SH-SY5Y (cell line): Measurements from ENCODE around the gene LDLRAD2.

ENCODE experiments used
- GATA2 ChIP-seq: IDR thresholded peaks from 2 replicates; pipeline ENCODE4 v1.6.1; 2011; ENCODE audit warnings: mild to moderate bottlenecking, low read depth, low read length
- GATA3 ChIP-seq: IDR thresholded peaks from 2 replicates; pipeline ENCODE4 v1.6.1; 2011; ENCODE audit warnings: low read depth, mild to moderate bottlenecking, low read length, moderate library complexity

The LDLRAD2 gene

DNA sequence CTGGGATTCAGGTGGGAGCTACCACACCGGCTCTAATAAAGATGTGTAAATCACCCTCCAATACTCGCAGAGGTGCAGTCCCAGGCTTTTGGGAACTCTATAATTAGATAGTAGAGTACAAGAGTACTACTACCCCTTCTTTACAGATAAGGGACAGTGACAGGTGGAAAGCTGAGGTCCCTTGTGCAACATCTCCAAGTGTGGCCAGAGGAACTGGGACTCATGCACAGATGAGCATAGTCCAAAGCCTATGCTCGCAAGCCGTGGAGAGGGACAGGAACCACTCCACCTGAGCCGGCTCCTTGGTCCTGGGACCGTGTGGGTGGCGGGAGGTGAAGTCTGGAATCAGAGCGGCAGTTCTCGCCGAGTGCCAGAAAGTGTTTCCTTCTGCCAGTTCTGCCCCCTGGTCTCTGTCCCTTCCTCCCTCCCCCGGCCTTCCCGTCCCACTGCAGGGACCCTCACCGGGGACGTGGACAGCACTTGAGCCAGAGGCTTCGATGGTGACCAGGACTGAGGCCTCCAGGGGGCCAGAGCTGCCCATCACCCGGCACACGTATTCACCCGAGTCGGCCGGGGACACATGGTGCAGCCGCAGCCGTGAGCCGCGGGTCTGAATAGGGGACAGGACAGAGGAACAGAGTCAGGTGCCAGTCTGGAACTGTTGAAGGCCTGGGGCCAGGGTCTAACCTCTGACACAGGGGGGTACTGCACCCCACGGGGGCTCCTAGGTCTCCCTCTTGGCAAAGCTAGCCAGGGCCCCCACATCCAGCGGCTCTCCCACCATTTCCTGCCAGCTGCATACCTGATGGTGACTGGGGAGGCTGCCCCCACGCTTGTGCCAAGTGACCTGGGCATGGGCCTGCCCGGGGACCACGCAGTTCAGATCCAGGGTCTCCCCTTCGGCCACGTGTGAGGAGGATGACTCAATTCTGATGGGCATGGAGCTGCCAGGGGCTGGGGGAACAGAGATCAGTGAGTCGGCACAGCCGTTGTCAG lies 33.9 kb downstream of the LDLRAD2 start:
- TF ChIP-seq GATA3 = no peak
- TF ChIP-seq GATA2 = no peak

DNA sequence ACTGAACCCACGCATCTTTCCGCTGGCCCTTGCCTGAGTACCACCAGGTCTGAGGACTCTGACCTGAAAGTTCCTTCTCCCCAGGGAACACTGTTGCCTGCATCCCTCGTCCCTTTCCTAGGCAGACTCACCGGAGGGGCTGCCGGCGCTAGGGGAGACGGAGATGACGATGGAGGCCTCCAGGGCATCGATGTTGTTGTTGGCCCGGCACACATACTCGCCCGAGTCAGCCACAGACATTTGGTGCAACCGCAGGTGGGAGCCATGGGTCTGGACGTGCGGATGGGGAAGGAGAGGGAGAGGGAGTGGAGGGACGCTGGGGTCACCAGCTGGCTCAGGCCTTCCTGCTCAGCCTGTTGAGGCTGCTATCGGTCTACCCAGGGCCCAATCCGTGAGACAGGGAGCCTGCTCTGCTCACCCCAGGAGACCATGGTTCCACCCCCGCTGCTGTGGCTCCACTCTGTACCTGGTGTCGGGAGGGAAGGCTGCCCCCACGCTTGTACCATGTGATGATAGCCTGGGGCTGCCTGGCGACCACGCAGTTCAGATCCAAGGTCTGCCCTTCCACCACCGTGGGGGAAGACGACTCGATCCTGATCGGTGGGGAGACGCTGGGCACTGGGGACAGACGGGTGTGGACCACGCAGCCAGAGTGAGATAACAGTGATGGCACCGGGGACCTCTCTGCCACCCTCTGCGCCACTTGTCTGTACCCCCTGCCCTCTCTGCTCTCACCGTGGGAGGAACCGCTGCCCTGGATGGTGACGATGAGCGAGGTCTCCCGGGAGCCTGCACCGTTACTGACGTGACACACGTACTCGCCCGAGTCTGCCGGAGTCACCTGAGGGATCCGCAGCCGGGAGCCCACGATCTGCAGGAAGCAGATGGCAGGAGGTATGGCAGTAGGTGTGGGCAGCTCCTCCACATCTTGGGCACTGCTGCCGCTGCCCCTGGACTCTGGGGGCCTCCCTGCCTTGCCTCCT lies 35.4 kb downstream of the LDLRAD2 start:
- TF ChIP-seq GATA2 (no peak), GATA3 (no peak)

DNA sequence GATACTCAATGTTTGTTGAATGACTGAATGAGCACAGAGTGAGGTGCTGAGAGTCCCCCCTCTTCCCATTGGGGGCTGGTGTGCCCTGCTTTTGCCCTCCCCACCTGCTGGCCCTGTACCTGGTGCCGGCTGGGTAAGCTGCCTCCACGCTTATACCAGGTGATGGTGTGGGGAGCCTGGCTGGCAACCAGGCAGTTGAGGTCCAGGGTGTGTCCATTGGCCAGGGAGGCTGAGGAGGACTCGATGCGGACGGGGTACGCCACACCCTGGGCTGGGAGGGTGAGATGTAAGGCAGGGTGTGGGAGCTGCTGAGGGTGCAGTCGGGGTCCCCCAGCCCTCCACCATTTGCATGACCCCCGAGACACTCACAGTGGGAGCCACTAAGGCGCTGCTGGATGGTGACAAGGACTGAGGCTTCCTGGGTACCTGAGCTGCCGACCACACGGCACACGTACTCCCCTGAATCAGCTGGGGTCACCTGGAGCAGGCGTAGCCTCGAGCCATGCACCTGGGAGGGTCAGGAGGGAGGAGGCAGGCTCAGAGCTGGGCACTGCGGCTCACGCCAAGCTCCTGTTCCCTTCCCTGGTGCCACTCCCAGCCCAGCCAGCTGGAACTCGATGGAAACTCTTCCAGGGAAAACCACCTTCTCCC lies 36.6 kb downstream of the LDLRAD2 start:
- TF ChIP-seq GATA2 (no peak), GATA3 (no peak)

DNA sequence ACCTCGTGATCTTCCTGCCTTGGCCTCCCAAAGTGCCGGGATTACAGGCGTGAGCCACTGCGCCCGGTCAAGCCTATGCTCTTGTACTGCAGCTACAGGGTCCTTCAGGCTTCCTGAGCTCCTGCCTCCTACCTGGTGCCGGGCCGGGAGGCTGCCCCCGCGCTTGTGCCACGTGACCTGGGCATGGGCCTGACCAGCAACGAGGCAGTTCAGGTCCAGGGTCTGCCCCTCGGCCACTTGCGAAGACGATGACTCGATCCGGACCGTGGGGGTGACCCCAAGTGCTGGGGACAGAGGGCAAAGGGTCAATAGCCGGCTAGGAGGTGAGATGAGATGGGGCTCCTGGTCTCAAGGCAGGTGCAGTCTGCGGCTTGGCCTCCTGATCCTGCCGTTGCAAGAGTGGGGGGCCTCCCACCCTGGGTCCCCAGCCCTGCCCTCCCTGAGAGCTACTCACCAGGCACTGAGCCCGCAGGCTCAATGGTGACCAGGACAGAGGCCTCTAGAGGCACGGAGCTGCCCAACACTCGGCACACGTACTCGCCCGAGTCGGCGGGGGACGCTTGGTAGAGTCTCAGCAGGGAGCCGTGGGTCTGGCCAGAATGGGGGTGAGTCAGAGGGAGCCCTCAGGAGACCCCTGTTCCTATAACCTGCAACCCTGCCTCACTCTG lies 38.0 kb downstream of the LDLRAD2 start:
- TF ChIP-seq GATA2 = no peak
- no peak for TF ChIP-seq GATA3

DNA sequence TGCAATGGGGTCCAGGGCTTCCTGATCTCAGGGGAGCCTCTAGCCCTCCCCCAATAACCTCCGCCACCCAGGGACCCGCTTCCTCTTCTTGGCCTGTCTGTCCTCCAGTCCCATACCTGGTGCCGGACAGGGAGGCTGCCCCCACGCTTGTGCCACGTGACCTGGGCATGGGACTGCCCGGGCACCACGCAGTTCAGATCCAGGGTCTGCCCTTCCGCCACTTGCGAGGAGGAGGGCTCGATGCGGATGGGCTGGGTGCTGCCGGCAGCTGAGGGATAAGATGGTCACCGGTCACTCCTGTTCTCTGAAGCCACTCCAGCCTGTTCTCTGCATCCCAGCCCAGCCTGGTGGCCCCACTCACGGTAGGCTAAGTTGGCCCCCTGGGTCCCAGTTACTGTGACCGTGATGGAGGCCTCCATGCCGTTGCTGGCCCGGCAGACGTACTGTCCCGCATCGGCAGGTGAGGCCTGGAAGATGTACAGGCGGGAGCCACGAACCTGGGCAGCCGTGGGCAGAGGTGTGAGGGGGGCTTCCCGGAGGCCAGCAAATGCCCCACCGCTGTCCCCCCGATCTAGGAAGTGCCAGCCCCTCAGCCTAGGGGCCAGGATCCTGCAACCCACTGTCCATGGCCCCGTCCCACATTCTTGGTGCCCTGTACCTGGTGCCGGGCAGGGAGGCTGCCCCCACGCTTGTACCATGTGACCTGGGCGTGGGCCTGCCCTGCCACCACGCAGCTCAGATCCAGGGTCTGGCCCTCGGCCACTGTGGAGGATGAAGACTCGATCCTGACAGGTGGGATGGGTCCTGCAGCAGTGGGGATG lies 39.6 kb downstream of the LDLRAD2 start:
- TF ChIP-seq GATA2 (no peak), GATA3 (no peak)

DNA sequence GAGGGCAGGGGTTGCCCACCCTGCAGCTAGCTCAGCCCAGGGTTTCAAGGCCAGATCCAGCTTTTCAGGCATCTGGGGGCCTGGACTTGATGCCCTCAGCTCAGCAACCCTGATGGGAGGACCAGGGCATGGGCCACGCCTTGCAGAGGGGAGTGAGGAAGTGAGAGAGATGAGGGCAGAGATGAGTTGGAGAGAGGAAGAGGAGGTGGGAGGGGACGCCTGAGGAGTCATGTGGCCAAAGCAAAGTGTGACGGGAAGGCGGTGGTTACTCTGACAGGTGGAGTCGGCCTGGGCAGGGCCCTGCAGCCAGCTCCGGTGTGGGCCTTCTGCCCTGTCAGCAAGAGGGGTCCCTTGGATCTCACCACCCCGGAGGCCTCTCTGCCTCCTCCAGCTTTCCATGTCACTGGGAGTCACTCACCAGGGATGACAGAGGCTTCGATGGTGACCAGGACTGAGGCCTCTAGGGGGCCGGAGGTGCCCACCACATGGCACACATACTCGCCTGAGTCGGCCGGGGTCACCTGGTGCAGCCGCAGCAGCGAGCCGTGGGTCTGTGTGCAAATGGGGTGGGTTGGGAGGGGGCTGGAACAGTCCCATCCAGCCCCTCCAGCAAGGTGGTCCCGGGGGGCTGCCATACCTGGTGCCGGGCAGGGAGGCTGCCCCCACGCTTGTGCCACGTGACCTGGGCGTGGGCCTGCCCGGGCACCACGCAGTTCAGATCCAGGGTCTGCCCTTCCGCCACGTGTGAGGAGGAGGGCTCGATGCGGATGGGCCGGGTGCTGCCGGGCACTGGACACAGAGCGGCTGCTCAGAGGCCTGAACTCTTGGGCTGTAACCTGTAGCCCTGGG lies 40.4 kb downstream of the LDLRAD2 start:
- no peak for TF ChIP-seq GATA2
- no peak for TF ChIP-seq GATA3

DNA sequence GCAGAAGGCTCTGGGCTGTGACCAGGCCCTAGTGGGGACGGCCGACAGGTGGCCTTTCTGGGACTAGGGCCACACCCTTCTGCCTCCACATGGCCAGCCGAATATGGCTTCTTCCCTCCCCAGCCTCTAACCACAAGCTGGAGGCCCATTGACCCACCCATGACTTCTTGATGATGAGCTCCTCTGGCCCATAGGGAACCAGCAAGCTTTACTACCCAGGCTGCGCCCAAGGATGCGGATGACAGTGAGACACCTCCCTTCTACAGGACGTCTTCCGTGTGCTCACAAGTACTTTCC lies 41.0 kb downstream of the LDLRAD2 start:
- TF ChIP-seq GATA3 = no peak
- no peak for TF ChIP-seq GATA2

DNA sequence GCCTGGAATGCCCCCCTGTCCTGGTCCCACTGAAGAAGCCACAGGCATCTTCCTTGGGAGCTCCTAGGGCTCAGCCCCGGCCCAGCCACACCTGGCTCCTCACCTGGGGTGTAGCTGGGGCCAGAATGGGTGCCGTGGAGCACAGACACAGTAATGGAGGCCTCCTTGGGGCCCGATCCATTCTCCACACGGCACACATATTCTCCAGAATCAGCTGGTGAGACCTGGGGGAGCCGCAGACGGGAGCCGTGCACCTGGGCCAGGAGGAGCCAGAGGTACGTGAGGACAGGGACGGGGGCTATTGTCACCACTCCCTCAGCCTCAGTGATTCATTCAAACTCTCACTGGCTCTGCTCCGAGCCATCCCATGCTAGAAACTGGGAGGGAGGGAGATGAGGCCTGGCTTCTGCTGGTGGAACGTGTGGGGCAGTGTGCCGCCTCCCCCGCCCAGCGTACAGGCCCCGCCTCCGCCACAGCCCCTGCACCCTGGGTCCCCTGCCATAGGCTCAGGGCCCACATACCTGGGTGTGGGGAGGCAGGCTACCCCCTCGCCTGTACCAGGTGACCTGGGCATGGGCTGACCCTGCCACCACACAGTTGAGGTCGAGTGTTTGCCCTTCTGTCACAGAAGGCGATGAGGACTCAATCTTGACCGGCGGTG lies 42.2 kb downstream of the LDLRAD2 start:
- TF ChIP-seq GATA2 = no peak
- no peak for TF ChIP-seq GATA3

DNA sequence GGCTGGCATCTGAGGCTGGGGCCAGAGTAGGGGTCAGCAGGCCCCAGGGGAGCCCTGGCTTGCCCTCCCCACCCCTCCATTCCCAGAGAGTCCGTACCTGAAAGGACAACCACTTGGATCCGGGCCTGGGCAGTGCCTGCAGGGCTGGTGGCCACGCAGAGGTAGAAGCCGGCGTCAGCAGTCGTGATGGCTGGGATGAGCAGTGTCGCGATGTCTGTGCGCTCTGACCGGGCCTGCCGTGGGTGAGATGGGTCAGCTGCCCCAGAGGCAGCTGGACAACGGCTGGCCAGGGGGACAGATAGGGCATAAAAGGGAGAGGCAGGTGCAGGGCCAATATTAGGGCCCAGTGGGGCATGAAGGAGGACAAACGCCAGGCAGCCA lies 42.7 kb downstream of the LDLRAD2 start:
- TF ChIP-seq GATA2 (no peak), GATA3 (no peak)

DNA sequence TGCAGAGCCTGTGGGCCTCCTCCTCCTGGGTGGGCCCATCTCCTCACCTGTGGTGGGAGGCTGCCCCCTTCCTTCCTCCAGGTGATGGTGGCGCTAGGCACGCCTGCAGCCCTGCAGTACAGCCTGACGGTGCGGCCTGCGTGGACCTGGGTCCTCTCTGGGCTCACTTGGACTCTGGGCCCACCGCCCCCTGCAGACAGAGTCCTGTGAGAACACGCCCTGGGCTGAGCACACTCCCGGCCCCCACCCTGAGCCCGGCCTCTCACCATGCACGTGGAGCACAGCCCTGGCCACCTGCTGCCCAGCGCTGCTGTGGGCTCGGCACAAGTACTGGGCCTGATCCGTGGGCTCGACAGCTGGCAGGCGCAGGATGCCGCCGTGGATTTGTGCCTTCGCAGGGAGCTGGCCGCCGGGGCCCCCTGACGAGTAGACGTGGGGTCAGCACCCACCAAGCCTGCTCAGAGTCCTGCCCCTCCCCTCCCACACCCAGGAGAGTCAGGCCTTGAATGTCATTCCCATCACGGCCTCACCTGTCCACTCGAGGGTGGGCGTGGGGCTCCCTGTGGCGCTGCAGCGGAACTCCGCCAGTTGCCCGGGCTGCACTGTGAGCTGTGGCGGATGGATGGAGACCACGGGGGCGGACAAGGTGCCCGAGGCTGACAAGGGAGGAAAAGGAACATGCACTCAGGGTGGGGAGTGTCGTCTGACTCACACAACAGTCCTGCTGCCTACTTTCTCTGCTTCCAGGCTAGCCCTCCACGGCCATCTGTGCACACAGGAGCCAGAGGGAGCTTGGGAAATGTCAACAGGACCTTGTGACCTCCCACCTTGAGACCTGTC lies 43.4 kb downstream of the LDLRAD2 start:
- no peak for TF ChIP-seq GATA2
